HUES6 (cell line): ENCODE measurements around the gene SECISBP2L.

ENCODE experiments used
- H3K27ac ChIP-seq: 2 replicates; pipeline ENCODE4 v1.7.0; 2013; ENCODE audit warnings: low read depth, mild to moderate bottlenecking, low read length, inconsistent platforms
- H3K27me3 ChIP-seq: 2 replicates; pipeline ENCODE4 v1.6.1; 2013; ENCODE audit warnings: low read length; ENCODE audit not compliant: control insufficient read depth, insufficient read depth
- H3K36me3 ChIP-seq: 2 replicates; pipeline ENCODE4 v1.6.1; 2013; ENCODE audit warnings: low read length; ENCODE audit not compliant: control insufficient read depth, insufficient read depth
- H3K4me1 ChIP-seq: 2 replicates; pipeline ENCODE4 v1.6.1; 2013; ENCODE audit warnings: low read length; ENCODE audit not compliant: control insufficient read depth, insufficient read depth
- H3K4me3 ChIP-seq: 2 replicates; pipeline ENCODE4 v1.5.1; 2013; ENCODE audit warnings: low read depth, low read length
- H3K9ac ChIP-seq: one replicate; pipeline ENCODE4 v1.6.1; 2013; ENCODE audit warnings: mild to moderate bottlenecking, low read length
- H3K9me3 ChIP-seq: 2 replicates; pipeline ENCODE4 v1.6.1; 2013; ENCODE audit warnings: low read depth, low read length; ENCODE audit not compliant: control insufficient read depth, insufficient read depth

SECISBP2L gene

GRCh38 chr15:49037546-49037940, 8.7 kb downstream of the SECISBP2L start:
- H3K4me1 ChIP-seq: no peaks in the 10 kb centered on the region
- peaks cover 12% of the 10 kb centered on the region for H3K36me3 ChIP-seq
- H3K9ac ChIP-seq: no peak overlapping the region
- H3K27ac ChIP-seq: no peak overlapping the region
- H3K4me3 ChIP-seq: no peak overlapping the region
- H3K27me3 ChIP-seq: no peaks in the 10 kb centered on the region
- no peaks in the 10 kb centered on the region for H3K9me3 ChIP-seq

- H3K27ac ChIP-seq: no peak overlapping the region
- no peaks in the 10 kb centered on the region for H3K9me3 ChIP-seq
- no peak overlapping the region for H3K4me3 ChIP-seq
- H3K27me3 ChIP-seq: no peaks in the 10 kb centered on the region
- no peak overlapping the region for H3K9ac ChIP-seq
- no peaks in the 10 kb centered on the region for H3K4me1 ChIP-seq
- peaks cover 12% of the 10 kb centered on the region for H3K36me3 ChIP-seq
Measured at GRCh38 chr15:49036650-49037545, 9.3 kb downstream of the SECISBP2L start.

GRCh38 chr15:49035825-49036224, 10.4 kb downstream of the SECISBP2L start:
- Histone ChIP-seq H3K4me1 (no peaks in the 10 kb centered on the region), H3K4me3 (no peak overlapping the region), H3K27ac (0 out of 2 replicates have a peak overlapping the region, but pooled peaks have one; percentile 33), H3K9ac (no peak overlapping the region), H3K9me3 (no peaks in the 10 kb centered on the region), H3K27me3 (no peaks in the 10 kb centered on the region), H3K36me3 (peaks cover 12% of the 10 kb centered on the region)

- no peaks in the 10 kb centered on the region for H3K4me1 ChIP-seq
- H3K9ac ChIP-seq: no peak overlapping the region
- peaks cover 24% of the 10 kb centered on the region for H3K36me3 ChIP-seq
- no peak overlapping the region for H3K4me3 ChIP-seq
- no peaks in the 10 kb centered on the region for H3K9me3 ChIP-seq
- H3K27me3 ChIP-seq: no peaks in the 10 kb centered on the region
- no peak overlapping the region for H3K27ac ChIP-seq
Measured at GRCh38 chr15:49032601-49033145, 13.6 kb downstream of the SECISBP2L start.

GRCh38 chr15:49031804-49032203, 14.4 kb downstream of the SECISBP2L start:
- H3K27ac ChIP-seq: no peak overlapping the region
- H3K27me3 ChIP-seq: no peaks in the 10 kb centered on the region
- no peak overlapping the region for H3K9ac ChIP-seq
- no peak overlapping the region for H3K4me3 ChIP-seq
- H3K36me3 ChIP-seq: peaks cover 29% of the 10 kb centered on the region
- H3K4me1 ChIP-seq: no peaks in the 10 kb centered on the region
- no peaks in the 10 kb centered on the region for H3K9me3 ChIP-seq

GRCh38 chr15:49026700-49027099, 19.5 kb downstream of the SECISBP2L start:
- H3K4me3 ChIP-seq: no peak overlapping the region
- peaks cover 31% of the 10 kb centered on the region for H3K36me3 ChIP-seq
- H3K27ac ChIP-seq: no peak overlapping the region
- H3K9me3 ChIP-seq: no peaks in the 10 kb centered on the region
- no peaks in the 10 kb centered on the region for H3K27me3 ChIP-seq
- no peak overlapping the region for H3K9ac ChIP-seq
- no peaks in the 10 kb centered on the region for H3K4me1 ChIP-seq

GRCh38 chr15:49024840-49025239, 21.4 kb downstream of the SECISBP2L start:
- Histone ChIP-seq H3K36me3 (peaks cover 45% of the 10 kb centered on the region), H3K27me3 (no peaks in the 10 kb centered on the region), H3K27ac (no peak overlapping the region), H3K4me3 (no peak overlapping the region), H3K4me1 (no peaks in the 10 kb centered on the region), H3K9ac (no peak overlapping the region), H3K9me3 (no peaks in the 10 kb centered on the region)

- Histone ChIP-seq H3K9ac (no peak overlapping the region), H3K36me3 (peaks cover 42% of the 10 kb centered on the region), H3K27me3 (no peaks in the 10 kb centered on the region), H3K4me3 (no peak overlapping the region), H3K4me1 (no peaks in the 10 kb centered on the region), H3K27ac (no peak overlapping the region), H3K9me3 (no peaks in the 10 kb centered on the region)
Measured at GRCh38 chr15:49023354-49023753, 22.9 kb downstream of the SECISBP2L start.

- no peak overlapping the region for H3K4me3 ChIP-seq
- no peaks in the 10 kb centered on the region for H3K4me1 ChIP-seq
- H3K36me3 ChIP-seq: peaks cover 67% of the 10 kb centered on the region
- H3K9me3 ChIP-seq: no peaks in the 10 kb centered on the region
- H3K9ac ChIP-seq: no peak overlapping the region
- no peaks in the 10 kb centered on the region for H3K27me3 ChIP-seq
- no peak overlapping the region for H3K27ac ChIP-seq
Measured at GRCh38 chr15:49015896-49016295, 30.4 kb downstream of the SECISBP2L start.

GRCh38 chr15:48999314-48999713, 46.9 kb downstream of the SECISBP2L start:
- H3K9ac ChIP-seq: no peak overlapping the region
- H3K27me3 ChIP-seq: no peaks in the 10 kb centered on the region
- no peaks in the 10 kb centered on the region for H3K4me1 ChIP-seq
- H3K27ac ChIP-seq: no peak overlapping the region
- H3K36me3 ChIP-seq: peaks cover 62% of the 10 kb centered on the region
- no peak overlapping the region for H3K4me3 ChIP-seq
- no peaks in the 10 kb centered on the region for H3K9me3 ChIP-seq

GRCh38 chr15:48996276-48996675, 50.0 kb downstream of the SECISBP2L start:
- Histone ChIP-seq H3K36me3 (peaks cover 88% of the 10 kb centered on the region), H3K4me3 (no peak overlapping the region), H3K4me1 (no peaks in the 10 kb centered on the region), H3K27me3 (no peaks in the 10 kb centered on the region), H3K9me3 (no peaks in the 10 kb centered on the region), H3K9ac (no peak overlapping the region), H3K27ac (no peak overlapping the region)
